ENCODE results near the gene SYTL3.
"Not testable (repeated sequence)": the region's sequence is repeated elsewhere in the genome, so short reads cannot be mapped to it uniquely, and the experiment has no call there.

DNA sequence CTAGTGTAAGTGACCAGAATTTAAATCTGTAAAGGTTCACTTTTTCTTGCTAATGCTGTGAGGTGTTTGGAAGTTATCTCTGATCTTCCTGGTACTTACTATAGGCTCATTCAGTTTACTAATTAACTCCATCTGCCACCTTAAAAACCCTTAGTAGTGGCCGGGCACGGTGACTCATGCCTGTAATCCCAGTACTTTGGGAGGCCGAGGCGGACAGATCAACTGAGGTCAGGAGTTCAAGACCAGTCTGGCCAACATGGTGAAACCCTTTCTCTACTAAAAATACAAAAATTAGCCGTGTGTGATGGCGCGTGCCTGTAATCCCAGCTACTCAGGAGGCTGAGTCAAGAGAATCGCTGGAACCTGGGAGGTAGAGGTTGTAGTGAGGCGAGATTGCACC lies 7.1 kb downstream of the SYTL3 start:
- not testable (repeated sequence) for TF ChIP-seq CTCF (IDR thresholded peaks at IDR 0.05 in 4 of 5, conservative IDR thresholded peaks at IDR 0.05 in 1 of 5); POLR2A (IDR thresholded peaks at IDR 0.05)

Measured in gastrocnemius medialis (tissue), 4 donors.